ENCODE measurements around the gene FILIP1L. TPM values are rescaled to one million over a fixed set of nuclear protein-coding genes. Genes with fewer than 3 reads are reported as not detected.

FILIP1L gene
- polyA plus RNA-seq, 1 donor (not counting 4 experiments of a cell fraction or from before 2014, with no cell fraction given), result 14.7 TPM

DNA sequence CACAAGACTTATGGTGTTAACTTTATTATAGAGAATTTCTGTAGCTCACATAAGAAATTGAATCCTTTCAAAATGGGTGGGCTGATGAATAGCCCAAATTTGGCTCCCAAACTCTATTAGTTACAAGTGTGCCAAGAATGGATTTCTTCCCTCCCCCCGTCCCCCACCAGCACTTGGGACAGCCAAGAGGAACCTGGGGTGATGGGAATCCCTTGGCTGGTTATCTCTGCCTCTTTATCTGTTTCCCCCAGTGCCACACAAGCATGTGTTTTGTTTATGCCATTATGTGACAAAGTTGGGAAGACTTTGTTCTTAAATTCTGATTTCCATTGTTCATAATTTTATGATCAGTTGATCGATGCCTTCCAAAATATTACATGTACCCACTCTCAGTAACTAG is 268.3 kb downstream of the FILIP1L start:
- H3K9me1 ChIP-seq (ENCODE audit: control insufficient read depth, extremely low read depth, insufficient read depth, low read length), result no peaks in the 10 kb centered on the region
- H3K9ac ChIP-seq (ENCODE audit: control insufficient read depth, extremely low read depth, insufficient read depth, low read length), result no peak overlapping the region
- no peak overlapping the region for H2AFZ ChIP-seq (ENCODE audit: control insufficient read depth, low read length)
- FAIRE-seq (no peak), DNase-seq (ENCODE audit: low read depth, low spot score) (no peak)
- dilution Hi-C loops (cut with MboI; ENCODE audit: extremely low pct_ligation_motif_present, low sequenced_read_pairs), result no loop called here
- no peaks in the 10 kb centered on the region for H3K9me3 ChIP-seq (ENCODE audit: control insufficient read depth, low read depth, low read length)
- no peaks in the 10 kb centered on the region for H4K20me1 ChIP-seq (ENCODE audit: control insufficient read depth, extremely low read depth, insufficient read depth, low read length)
- no peaks in the 10 kb centered on the region for H3K27me3 ChIP-seq (ENCODE audit: control insufficient read depth, extremely low read depth, insufficient read depth, low read length)
- no peak overlapping the region for H3K4me3 ChIP-seq (ENCODE audit: control insufficient read depth in 2 of 3, extremely low read depth in 1 of 3, insufficient read depth in 2 of 3, low read depth in 1 of 3, low read length in 3 of 3)
- H3K4me1 ChIP-seq (ENCODE audit: control insufficient read depth, extremely low read depth, insufficient read depth, low read length), result no peaks in the 10 kb centered on the region
- peaks cover 2 to 3% of the 10 kb centered on the region in 2 experiments for H3K36me3 ChIP-seq (ENCODE audit: control insufficient read depth in 2 of 2, extremely low read depth in 1 of 2, insufficient read depth in 2 of 2, low read length in 2 of 2)
- TF ChIP-seq, protein P1, sequence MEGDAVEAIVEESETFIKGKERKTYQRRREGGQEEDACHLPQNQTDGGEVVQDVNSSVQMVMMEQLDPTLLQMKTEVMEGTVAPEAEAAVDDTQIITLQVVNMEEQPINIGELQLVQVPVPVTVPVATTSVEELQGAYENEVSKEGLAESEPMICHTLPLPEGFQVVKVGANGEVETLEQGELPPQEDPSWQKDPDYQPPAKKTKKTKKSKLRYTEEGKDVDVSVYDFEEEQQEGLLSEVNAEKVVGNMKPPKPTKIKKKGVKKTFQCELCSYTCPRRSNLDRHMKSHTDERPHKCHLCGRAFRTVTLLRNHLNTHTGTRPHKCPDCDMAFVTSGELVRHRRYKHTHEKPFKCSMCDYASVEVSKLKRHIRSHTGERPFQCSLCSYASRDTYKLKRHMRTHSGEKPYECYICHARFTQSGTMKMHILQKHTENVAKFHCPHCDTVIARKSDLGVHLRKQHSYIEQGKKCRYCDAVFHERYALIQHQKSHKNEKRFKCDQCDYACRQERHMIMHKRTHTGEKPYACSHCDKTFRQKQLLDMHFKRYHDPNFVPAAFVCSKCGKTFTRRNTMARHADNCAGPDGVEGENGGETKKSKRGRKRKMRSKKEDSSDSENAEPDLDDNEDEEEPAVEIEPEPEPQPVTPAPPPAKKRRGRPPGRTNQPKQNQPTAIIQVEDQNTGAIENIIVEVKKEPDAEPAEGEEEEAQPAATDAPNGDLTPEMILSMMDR (optimal IDR thresholded peaks at IDR 0.05 in 1 of 3, IDR thresholded peaks at IDR 0.05 in 1 of 3, conservative IDR thresholded peaks at IDR 0.05 in 1 of 3; ENCODE audit: extremely low read depth in 1 of 3, insufficient read depth in 2 of 3, low read length in 3 of 3), result no peak
- no peak for TF ChIP-seq EZH2 (IDR thresholded peaks at IDR 0.05; ENCODE audit: low read length)
- H3K4me2 ChIP-seq (ENCODE audit: control insufficient read depth, extremely low read depth, insufficient read depth, low read depth, low read length), result no peak overlapping the region
- peaks cover 25% of the 10 kb centered on the region for H3K79me2 ChIP-seq (ENCODE audit: control insufficient read depth, insufficient read depth, low read length)
- no peak overlapping the region for H3K27ac ChIP-seq (ENCODE audit: control insufficient read depth, insufficient read depth, low read length)

GRCh38 chr3:99845331-99845730 is 269.0 kb downstream of the FILIP1L start:
- Histone ChIP-seq H3K4me1 (ENCODE audit: control insufficient read depth, extremely low read depth, insufficient read depth, low read length) (no peaks in the 10 kb centered on the region), H3K9me1 (ENCODE audit: control insufficient read depth, extremely low read depth, insufficient read depth, low read length) (no peaks in the 10 kb centered on the region), H3K36me3 (ENCODE audit: control insufficient read depth in 2 of 2, extremely low read depth in 1 of 2, insufficient read depth in 2 of 2, low read length in 2 of 2) (peaks cover 0 to 2% of the 10 kb centered on the region in 2 experiments), H3K9ac (ENCODE audit: control insufficient read depth, extremely low read depth, insufficient read depth, low read length) (no peak overlapping the region), H3K79me2 (ENCODE audit: control insufficient read depth, insufficient read depth, low read length) (peaks cover 26% of the 10 kb centered on the region), H3K27ac (ENCODE audit: control insufficient read depth, insufficient read depth, low read length) (no peak overlapping the region), H3K4me3 (ENCODE audit: control insufficient read depth in 2 of 3, extremely low read depth in 1 of 3, insufficient read depth in 2 of 3, low read depth in 1 of 3, low read length in 3 of 3) (no peak overlapping the region), H3K9me3 (ENCODE audit: control insufficient read depth, low read depth, low read length) (no peaks in the 10 kb centered on the region), H3K27me3 (ENCODE audit: control insufficient read depth, extremely low read depth, insufficient read depth, low read length) (no peaks in the 10 kb centered on the region), H2AFZ (ENCODE audit: control insufficient read depth, low read length) (no peak overlapping the region), H4K20me1 (ENCODE audit: control insufficient read depth, extremely low read depth, insufficient read depth, low read length) (no peaks in the 10 kb centered on the region), H3K4me2 (ENCODE audit: control insufficient read depth, extremely low read depth, insufficient read depth, low read depth, low read length) (no peak overlapping the region)
- FAIRE-seq (no peak), DNase-seq (ENCODE audit: low read depth, low spot score) (no peak)
- TF ChIP-seq EZH2 (IDR thresholded peaks at IDR 0.05; ENCODE audit: low read length), result no peak
- TF ChIP-seq, protein P1 (optimal IDR thresholded peaks at IDR 0.05 in 1 of 3, IDR thresholded peaks at IDR 0.05 in 1 of 3, conservative IDR thresholded peaks at IDR 0.05 in 1 of 3; ENCODE audit: extremely low read depth in 1 of 3, insufficient read depth in 2 of 3, low read length in 3 of 3), result no peak
- dilution Hi-C loops (cut with MboI; ENCODE audit: extremely low pct_ligation_motif_present, low sequenced_read_pairs), result no loop called here

Data from keratinocyte (primary cell).